G401 (cell line): ENCODE data around the gene RPLP1. TPM values are rescaled to one million over a fixed set of nuclear protein-coding genes. Genes with fewer than 3 reads are reported as not detected.

Source experiments
- DNase-seq: peaks from one replicate; pipeline ENCODE4 v3.0.0-alpha.2; 2015; ENCODE audit warnings: low spot score
- in situ Hi-C: cut with HindIII; loops from 2 replicates; pipeline ENCODE4 v1.10.0; 2016; ENCODE audit warnings: low sequenced_read_pairs, mixed read lengths
- total RNA-seq: library from RNA; depleted of rRNA; stranded (reverse); fragments of >200 nt; shearing (Covaris generic); gene quantifications from 2 replicates; pipeline ENCODE4 v1.2.3, GENCODE V29; 2014

RPLP1 gene
- total RNA-seq, 1 experiment from 2014 or later, result 49.4 TPM

- in situ Hi-C loops, result no loop called here
- DNase-seq, result no peak
These were observed 10.7 kb downstream of the RPLP1 start for GRCh38 chr15:69463182-69463756.

GRCh38 chr15:69465253-69465652 lies 12.6 kb downstream of the RPLP1 start:
- in situ Hi-C loops, result no loop called here
- DNase-seq, result no peak

- DNase-seq, result no peak
- in situ Hi-C loops, result no loop called here
These were observed 14.1 kb downstream of the RPLP1 start for GRCh38 chr15:69466733-69467132.

- in situ Hi-C loops, result no loop called here
- no peak for DNase-seq
These were observed 15.0 kb downstream of the RPLP1 start for GRCh38 chr15:69467636-69468035.

GRCh38 chr15:69468241-69469121 lies 15.9 kb downstream of the RPLP1 start:
- peak; percentile 44 for DNase-seq
- in situ Hi-C loops, result no loop called here

GRCh38 chr15:69469467-69470201 lies 17.0 kb downstream of the RPLP1 start:
- no peak for DNase-seq
- in situ Hi-C loops, result no loop called here

GRCh38 chr15:69472046-69472445 lies 19.4 kb downstream of the RPLP1 start:
- in situ Hi-C loops, result no loop called here
- DNase-seq, result peak; percentile 60

- DNase-seq, result no peak
- in situ Hi-C loops, result no loop called here
These were observed 19.9 kb downstream of the RPLP1 start for GRCh38 chr15:69472562-69472961.

GRCh38 chr15:69474291-69474690 lies 21.7 kb downstream of the RPLP1 start:
- no peak for DNase-seq
- in situ Hi-C loops, result no loop called here

GRCh38 chr15:69474846-69475455 lies 22.3 kb downstream of the RPLP1 start:
- DNase-seq, result no peak
- in situ Hi-C loops, result no loop called here

GRCh38 chr15:69475769-69476358 lies 23.2 kb downstream of the RPLP1 start:
- in situ Hi-C loops, result no loop called here
- peak; percentile 77 for DNase-seq

- in situ Hi-C loops, result no loop called here
- no peak for DNase-seq
These were observed 24.3 kb downstream of the RPLP1 start for GRCh38 chr15:69476704-69477473.

GRCh38 chr15:69478259-69478781 lies 25.7 kb downstream of the RPLP1 start:
- in situ Hi-C loops, result no loop called here
- DNase-seq, result peak; percentile 29

GRCh38 chr15:69479081-69479480 lies 26.5 kb downstream of the RPLP1 start:
- DNase-seq, result no peak
- in situ Hi-C loops, result no loop called here

GRCh38 chr15:69479971-69480370 lies 27.4 kb downstream of the RPLP1 start:
- in situ Hi-C loops, result no loop called here
- no peak for DNase-seq

- no peak for DNase-seq
- in situ Hi-C loops, result no loop called here
These were observed 28.3 kb downstream of the RPLP1 start for GRCh38 chr15:69480932-69481331.

GRCh38 chr15:69482686-69483256 lies 30.2 kb downstream of the RPLP1 start:
- no peak for DNase-seq
- in situ Hi-C loops, result no loop called here

GRCh38 chr15:69484837-69485236 lies 32.2 kb downstream of the RPLP1 start:
- in situ Hi-C loops, result no loop called here
- DNase-seq, result no peak
